Endodermal cell (in vitro differentiated cells): Measurements from ENCODE around the gene IRF2BP1. TPM values are rescaled to one million over a fixed set of nuclear protein-coding genes. Genes with fewer than 3 reads are reported as not detected.

Experiments
- DNase-seq: peaks from one replicate; pipeline ENCODE4 v3.0.0-alpha.2; 2017
- H3K27ac ChIP-seq: 2 replicates; pipeline ENCODE4 v1.5.1; 2013; ENCODE audit warnings: mild to moderate bottlenecking, low read depth, low read length, moderate library complexity
- H3K27me3 ChIP-seq: 2 replicates; pipeline ENCODE4 v1.6.1; 2013; ENCODE audit warnings: mild to moderate bottlenecking, low read length, moderate library complexity; ENCODE audit not compliant: insufficient read depth, control insufficient read depth, poor library complexity, severe bottlenecking
- H3K36me3 ChIP-seq: 2 replicates; pipeline ENCODE4 v1.7.0; 2013; ENCODE audit warnings: mild to moderate bottlenecking, low read length, moderate library complexity; ENCODE audit not compliant: control insufficient read depth, insufficient read depth
- H3K4me1 ChIP-seq: one replicate; pipeline ENCODE4 v1.7.0; 2013; ENCODE audit warnings: low read length; ENCODE audit not compliant: control insufficient read depth, insufficient read depth
- H3K4me3 ChIP-seq: 2 replicates; pipeline ENCODE4 v1.5.1; 2013; ENCODE audit warnings: mild to moderate bottlenecking, low read length, moderate library complexity
- H3K9ac ChIP-seq: 2 replicates; pipeline ENCODE4 v1.6.1; 2013; ENCODE audit warnings: mild to moderate bottlenecking, low read length, moderate library complexity; ENCODE audit not compliant: poor library complexity, severe bottlenecking; ENCODE audit errors: extremely low read depth
- H3K9me3 ChIP-seq: 2 replicates; pipeline ENCODE4 v1.6.1; 2013; ENCODE audit warnings: mild to moderate bottlenecking, low read length, moderate library complexity; ENCODE audit not compliant: control insufficient read depth
- H3K27ac Mint-ChIP-seq: 2 replicates; pipeline ENCODE4 v1.8.0; 2020; ENCODE audit warnings: mixed read lengths
- H3K27me3 Mint-ChIP-seq: 2 replicates; pipeline ENCODE4 v1.8.0; 2021; ENCODE audit warnings: mild to moderate bottlenecking, mixed read lengths; ENCODE audit not compliant: insufficient read depth
- H3K36me3 Mint-ChIP-seq: 2 replicates; pipeline ENCODE4 v1.8.0; 2020; ENCODE audit warnings: low read depth, mixed read lengths
- H3K4me1 Mint-ChIP-seq: 2 replicates; pipeline ENCODE4 v1.8.0; 2020; ENCODE audit warnings: mixed read lengths
- H3K4me3 Mint-ChIP-seq: 2 replicates; pipeline ENCODE4 v1.8.0; 2020; ENCODE audit warnings: mild to moderate bottlenecking, moderate library complexity, mixed read lengths
- H3K9me3 Mint-ChIP-seq: 2 replicates; pipeline ENCODE4 v1.8.0; 2020; ENCODE audit warnings: mild to moderate bottlenecking, mixed read lengths
- WGBS, 2 experiments: methylation state at CpG; one replicate each; pipeline versions ENCODE4 v1.1.5 to v1.1.7; 2013; ENCODE audit warnings: missing lambda C conversion rate in 2 of 2, mixed read lengths in 1 of 2; ENCODE audit not compliant: insufficient coverage in 1 of 2, insufficient read length in 1 of 2; 5-methylcytosine and 5-hydroxymethylcytosine counted together
- total RNA-seq, 2 donors: library from RNA; stranded (reverse); fragmentation: NEBNext Ultra II Directional in 1 of 2; extraction: Animal tissue kit (Norgen Biotek cat#: 25700) in 1 of 2; gene quantifications; 2 replicates in 1 of 2; 3 replicates in 1 of 2; pipeline ENCODE4 v1.2.1, GENCODE V29; 2021
- TF ChIP-seq, protein P1 (sequence below): fragments of 200-600 bp; sonication (generic); conservative IDR thresholded peaks from 2 replicates; pipeline ENCODE4 v1.5.0; 2021; ENCODE audit warnings: antibody characterized with exemption, mild to moderate bottlenecking

IRF2BP1 gene
- total RNA-seq, 2 donors from 2014 or later: 23.8 to 30.3 TPM

DNA sequence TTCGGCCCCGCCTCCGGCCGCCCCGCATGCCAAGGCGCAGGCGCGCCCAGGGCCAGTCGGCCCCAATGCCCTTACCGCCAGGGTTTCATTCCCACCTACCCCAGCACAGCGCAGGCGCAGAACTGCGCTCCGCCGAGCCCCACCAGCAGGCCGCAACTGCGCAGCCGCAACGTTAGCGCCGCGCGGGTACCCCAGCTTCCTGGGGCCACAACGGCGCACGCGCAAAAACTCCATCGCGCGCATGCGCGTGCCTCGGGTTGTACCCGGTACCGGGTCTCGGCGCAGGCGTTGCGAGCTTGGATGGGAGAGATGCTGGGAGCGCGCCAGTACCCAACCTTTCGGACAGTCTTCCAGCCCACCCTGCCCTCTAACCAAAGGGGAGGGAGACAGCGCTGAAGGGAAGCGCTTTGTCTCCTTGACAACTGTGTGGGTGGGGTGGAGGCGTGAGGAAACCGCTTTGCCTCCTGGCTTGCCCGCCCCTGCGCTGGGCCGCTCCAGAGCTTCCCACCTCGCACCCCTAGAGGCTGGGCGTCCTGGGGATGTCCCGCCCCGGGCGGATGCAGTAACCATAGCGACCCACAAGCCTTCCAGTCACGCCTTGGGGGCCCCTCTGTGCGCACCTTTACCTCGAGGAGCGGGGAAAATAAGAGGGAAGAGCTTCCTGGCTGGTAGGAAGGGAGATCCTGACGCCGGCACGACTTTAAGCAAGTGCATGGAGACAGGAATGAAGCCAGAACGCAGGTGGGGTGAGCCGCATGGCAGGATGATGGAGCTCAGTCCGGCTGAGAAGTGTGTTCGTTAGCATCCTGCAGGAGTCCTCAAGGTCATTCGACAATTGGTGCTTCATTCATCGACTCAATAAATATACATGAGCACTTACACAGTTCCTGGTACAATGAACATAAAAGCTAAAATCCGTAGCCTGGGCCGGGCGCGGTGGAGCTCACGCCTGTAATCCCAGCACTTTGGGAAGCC, 17.0 kb upstream of the IRF2BP1 start:
- peaks cover 4% of the 10 kb centered on the region for H3K4me1 Mint-ChIP-seq
- Histone ChIP-seq H3K9ac (peak overlapping the region; percentile 28), H3K9me3 (no peaks in the 10 kb centered on the region), H3K27ac (peak overlapping the region; percentile 75), H3K36me3 (peaks cover 13% of the 10 kb centered on the region), H3K4me3 (peak overlapping the region; percentile 95), H3K27me3 (no peaks in the 10 kb centered on the region), H3K4me1 (no peaks in the 10 kb centered on the region)
- no peaks in the 10 kb centered on the region for H3K9me3 Mint-ChIP-seq
- H3K27me3 Mint-ChIP-seq: peaks cover 15% of the 10 kb centered on the region
- peaks cover 25% of the 10 kb centered on the region for H3K36me3 Mint-ChIP-seq
- WGBS, 2 experiments: 6% methylated on average over 28 to 73 of the region's 73 CpGs
- TF ChIP-seq, protein P1, sequence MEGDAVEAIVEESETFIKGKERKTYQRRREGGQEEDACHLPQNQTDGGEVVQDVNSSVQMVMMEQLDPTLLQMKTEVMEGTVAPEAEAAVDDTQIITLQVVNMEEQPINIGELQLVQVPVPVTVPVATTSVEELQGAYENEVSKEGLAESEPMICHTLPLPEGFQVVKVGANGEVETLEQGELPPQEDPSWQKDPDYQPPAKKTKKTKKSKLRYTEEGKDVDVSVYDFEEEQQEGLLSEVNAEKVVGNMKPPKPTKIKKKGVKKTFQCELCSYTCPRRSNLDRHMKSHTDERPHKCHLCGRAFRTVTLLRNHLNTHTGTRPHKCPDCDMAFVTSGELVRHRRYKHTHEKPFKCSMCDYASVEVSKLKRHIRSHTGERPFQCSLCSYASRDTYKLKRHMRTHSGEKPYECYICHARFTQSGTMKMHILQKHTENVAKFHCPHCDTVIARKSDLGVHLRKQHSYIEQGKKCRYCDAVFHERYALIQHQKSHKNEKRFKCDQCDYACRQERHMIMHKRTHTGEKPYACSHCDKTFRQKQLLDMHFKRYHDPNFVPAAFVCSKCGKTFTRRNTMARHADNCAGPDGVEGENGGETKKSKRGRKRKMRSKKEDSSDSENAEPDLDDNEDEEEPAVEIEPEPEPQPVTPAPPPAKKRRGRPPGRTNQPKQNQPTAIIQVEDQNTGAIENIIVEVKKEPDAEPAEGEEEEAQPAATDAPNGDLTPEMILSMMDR: no peak
- H3K27ac Mint-ChIP-seq: no peak overlapping the region
- peak; percentile 100 for DNase-seq
- peak overlapping the region; percentile 81 for H3K4me3 Mint-ChIP-seq

DNA sequence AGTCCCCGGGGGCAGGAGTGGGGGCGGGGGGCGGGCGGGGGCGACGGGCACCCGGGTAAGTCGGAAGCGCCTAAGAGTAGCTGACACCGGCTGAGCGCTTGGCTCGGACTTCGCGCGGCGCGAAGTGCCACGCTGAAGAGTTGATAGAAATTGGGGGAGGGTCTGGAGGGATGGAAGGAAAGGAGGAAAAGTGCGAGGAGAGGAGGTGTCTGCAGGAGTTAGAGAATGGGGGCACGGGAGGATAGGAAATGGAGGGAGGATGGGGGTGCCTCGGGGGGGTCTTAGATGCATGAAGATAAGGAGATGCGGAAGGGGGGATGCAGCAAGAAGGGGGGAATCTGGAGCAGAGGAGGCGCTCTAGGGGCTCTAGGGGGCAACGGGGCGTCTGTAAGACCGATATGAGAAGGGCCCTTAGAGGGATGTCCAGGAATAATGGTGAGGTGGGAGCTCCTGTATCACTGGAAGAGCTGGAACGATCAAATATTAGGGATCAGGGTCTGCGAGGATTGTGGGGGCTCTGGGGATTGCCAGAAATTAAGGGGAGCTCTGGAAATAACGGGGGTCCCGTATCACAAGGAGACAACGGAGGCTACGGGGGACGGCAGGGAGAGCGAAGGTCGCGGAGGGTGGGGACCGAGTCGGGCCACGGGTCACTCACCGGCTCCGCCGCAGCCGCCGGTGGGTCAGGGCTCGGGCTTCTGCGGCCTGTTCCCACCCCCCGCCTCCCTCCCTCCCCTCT, 16.1 kb upstream of the IRF2BP1 start, which contains the start of gene MYPOP:
Gene MYPOP (minus strand): TSS at position 702 of the 739 bp plus-strand sequence. CDS start 840 bp downstream, outside the sequence.
- Histone ChIP-seq H3K9me3 (no peaks in the 10 kb centered on the region), H3K36me3 (peaks cover 19% of the 10 kb centered on the region), H3K4me1 (no peaks in the 10 kb centered on the region), H3K27ac (peak within 1 kb of the TSS; percentile 75), H3K9ac (peak within 1 kb of the TSS; percentile 67), H3K27me3 (no peaks in the 10 kb centered on the region), H3K4me3 (peak within 1 kb of the TSS; percentile 95)
- H3K27me3 Mint-ChIP-seq: peaks cover 15% of the 10 kb centered on the region
- TF ChIP-seq, protein P1: no peak
- H3K4me1 Mint-ChIP-seq: peaks cover 4% of the 10 kb centered on the region
- peak; percentile 57 for DNase-seq
- 0% methylated on average over 9 to 46 of the region's 47 CpGs for WGBS, 2 experiments
- H3K4me3 Mint-ChIP-seq: peak within 1 kb of the TSS; percentile 81
- H3K9me3 Mint-ChIP-seq: no peaks in the 10 kb centered on the region
- peaks cover 25% of the 10 kb centered on the region for H3K36me3 Mint-ChIP-seq
- H3K27ac Mint-ChIP-seq: peak within 1 kb of the TSS; percentile 85

DNA sequence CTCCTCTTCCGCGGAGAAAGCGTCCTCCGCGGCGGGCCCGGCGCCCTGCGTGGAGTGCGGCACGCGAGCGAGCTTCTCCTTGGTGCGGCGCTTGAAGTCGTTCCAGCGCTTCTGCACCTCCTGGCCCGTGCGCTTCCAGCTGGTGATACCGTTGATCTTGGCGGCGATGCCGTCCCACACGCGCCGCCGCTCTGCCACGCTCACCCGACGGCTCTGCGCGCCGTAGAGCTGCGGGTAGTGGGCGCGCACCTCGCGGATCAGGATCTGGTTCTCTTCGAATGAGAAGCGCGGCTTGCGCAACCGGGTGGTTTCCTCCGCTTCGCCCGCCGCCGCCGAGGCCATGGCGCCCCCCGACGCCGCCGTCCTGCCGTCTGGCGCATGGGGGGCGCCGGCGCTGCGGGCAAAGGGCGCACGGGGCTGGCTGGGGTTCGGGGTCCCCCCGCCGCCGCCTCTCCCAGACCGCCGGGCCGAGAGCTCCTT, 15.5 kb upstream of the IRF2BP1 start:
- no peaks in the 10 kb centered on the region for H3K4me1 ChIP-seq
- 5 to 9% methylated on average over 38 to 69 of the region's 69 CpGs for WGBS, 2 experiments
- H3K9me3 ChIP-seq: no peaks in the 10 kb centered on the region
- Mint-ChIP-seq H3K36me3 (peaks cover 25% of the 10 kb centered on the region), H3K27me3 (peaks cover 15% of the 10 kb centered on the region), H3K4me1 (peaks cover 4% of the 10 kb centered on the region), H3K27ac (no peak overlapping the region), H3K4me3 (peak overlapping the region; percentile 81), H3K9me3 (no peaks in the 10 kb centered on the region)
- H3K27ac ChIP-seq: no peak overlapping the region
- peaks cover 19% of the 10 kb centered on the region for H3K36me3 ChIP-seq
- H3K9ac ChIP-seq: no peak overlapping the region
- peak overlapping the region; percentile 95 for H3K4me3 ChIP-seq
- TF ChIP-seq, protein P1: no peak
- DNase-seq: peak; percentile 73
- no peaks in the 10 kb centered on the region for H3K27me3 ChIP-seq
